ENCODE measurements around the gene PIK3CB.
"Not testable (repeated sequence)": the region's sequence is repeated elsewhere in the genome, so short reads cannot be mapped to it uniquely, and the experiment has no call there.

PIK3CB gene

GRCh38 chr3:138803006-138803653 lies 31.6 kb downstream of the PIK3CB start:
- H3K36me3 ChIP-seq (ENCODE audit: control insufficient read depth in 2 of 2, insufficient read depth in 1 of 2, low read length in 2 of 2), result no peaks in the 10 kb centered on the region; a peak in 1 of 3 replicates
- no peak for TF ChIP-seq ZNF132 (tag by site-specific recombination; IDR thresholded peaks at IDR 0.05; ENCODE audit: borderline replicate concordance)
- TF ChIP-seq ZNF449 (tag by site-specific recombination; IDR thresholded peaks at IDR 0.05), result no peak
- no peak overlapping the region for H3K27ac ChIP-seq (ENCODE audit: extremely low read depth, low read depth, low read length)
- POLR2A ChIA-PET, result no interaction called here
- H3K9me3 ChIP-seq (ENCODE audit: control insufficient read depth, insufficient read depth, low read depth, low read length), result no peaks in the 10 kb centered on the region
- no peak overlapping the region for H3K4me3 ChIP-seq (ENCODE audit: low read depth, low read length)
- CTCF ChIA-PET, result interaction anchor here (0.6 kb wide), 3 partner anchors 83 to 687 kb away, joined by 3 to 6 read pairs (median 3); no protein-coding TSS in a partner anchor
- H3K4me1 ChIP-seq (ENCODE audit: control insufficient read depth, insufficient read depth, low read length), result no peaks in the 10 kb centered on the region

- H3K27ac ChIP-seq (ENCODE audit: extremely low read depth, low read depth, low read length); POLR2A ChIA-PET; H3K9me3 ChIP-seq (ENCODE audit: control insufficient read depth, insufficient read depth, low read depth, low read length); H3K4me1 ChIP-seq (ENCODE audit: control insufficient read depth, insufficient read depth, low read length); H3K4me3 ChIP-seq (ENCODE audit: low read depth, low read length); H3K36me3 ChIP-seq (ENCODE audit: control insufficient read depth in 2 of 2, insufficient read depth in 1 of 2, low read length in 2 of 2): not testable (repeated sequence)
- CTCF ChIA-PET, result interaction anchor here (0.6 kb wide), 2 partner anchors 84 to 121 kb away, joined by 3 to 6 read pairs; no protein-coding TSS in a partner anchor
- peak; percentile 91 for TF ChIP-seq PRDM1 (tag by site-specific recombination; IDR thresholded peaks at IDR 0.05)
Observed at GRCh38 chr3:138802223-138802622, 32.5 kb downstream of the PIK3CB start.

GRCh38 chr3:138801792-138802191 lies 32.9 kb downstream of the PIK3CB start:
- POLR2A ChIA-PET, result no interaction called here

GRCh38 chr3:138800248-138800647 lies 34.5 kb downstream of the PIK3CB start:
- no peak overlapping the region for H3K4me3 ChIP-seq (ENCODE audit: low read depth, low read length)
- H3K27ac ChIP-seq (ENCODE audit: extremely low read depth, low read depth, low read length), result no peak overlapping the region
- TF ChIP-seq MEIS1 (CRISPR knock-in tag; IDR thresholded peaks at IDR 0.05; ENCODE audit: borderline replicate concordance) (no peak), ZNF585B (tag by site-specific recombination; IDR thresholded peaks at IDR 0.05) (no peak), ZNF626 (tag by site-specific recombination; IDR thresholded peaks at IDR 0.05) (no peak), ZNF155 (tag by site-specific recombination; IDR thresholded peaks at IDR 0.05) (no peak), ZNF837 (tag by site-specific recombination; IDR thresholded peaks at IDR 0.05) (no peak)
- CTCF ChIA-PET, result no interaction called here
- H3K36me3 ChIP-seq (ENCODE audit: control insufficient read depth in 2 of 2, insufficient read depth in 1 of 2, low read length in 2 of 2), result no peaks in the 10 kb centered on the region; a peak in 1 of 3 replicates
- no peaks in the 10 kb centered on the region for H3K4me1 ChIP-seq (ENCODE audit: control insufficient read depth, insufficient read depth, low read length)
- POLR2A ChIA-PET, result no interaction called here
- no peaks in the 10 kb centered on the region for H3K9me3 ChIP-seq (ENCODE audit: control insufficient read depth, insufficient read depth, low read depth, low read length)

More at GRCh38 chr3:138801792-138802191, 32.9 kb downstream of the PIK3CB start:
- Histone ChIP-seq H3K36me3 (ENCODE audit: control insufficient read depth in 2 of 2, insufficient read depth in 1 of 2, low read length in 2 of 2) (no peaks in the 10 kb centered on the region; a peak in 1 of 3 replicates), H3K4me3 (ENCODE audit: low read depth, low read length) (no peak overlapping the region), H3K27ac (ENCODE audit: extremely low read depth, low read depth, low read length) (no peak overlapping the region), H3K4me1 (ENCODE audit: control insufficient read depth, insufficient read depth, low read length) (no peaks in the 10 kb centered on the region), H3K9me3 (ENCODE audit: control insufficient read depth, insufficient read depth, low read depth, low read length) (no peaks in the 10 kb centered on the region)
- no peak for TF ChIP-seq ZNF707 (tag by site-specific recombination; IDR thresholded peaks at IDR 0.05)
- TF ChIP-seq MEIS1 (CRISPR knock-in tag; IDR thresholded peaks at IDR 0.05; ENCODE audit: borderline replicate concordance), result no peak
- TF ChIP-seq ZNF221 (tag by site-specific recombination; IDR thresholded peaks at IDR 0.05; ENCODE audit: borderline replicate concordance), result no peak
- no peak for TF ChIP-seq ZNF354C (tag by site-specific recombination; IDR thresholded peaks at IDR 0.05; ENCODE audit: borderline replicate concordance, low read depth)
- no peak for TF ChIP-seq ZNF132 (tag by site-specific recombination; IDR thresholded peaks at IDR 0.05; ENCODE audit: borderline replicate concordance)
- TF ChIP-seq ZBTB8A (tag by site-specific recombination; IDR thresholded peaks at IDR 0.05), result no peak
- no peak for TF ChIP-seq ZNF560 (tag by site-specific recombination; IDR thresholded peaks at IDR 0.05; ENCODE audit: borderline replicate concordance)
- TF ChIP-seq ZNF785 (tag by site-specific recombination; IDR thresholded peaks at IDR 0.05), result no peak
- no peak for TF ChIP-seq ZNF140 (tag by site-specific recombination; IDR thresholded peaks at IDR 0.05)
- TF ChIP-seq SP2 (tag by site-specific recombination; IDR thresholded peaks at IDR 0.05), result no peak
- CTCF ChIA-PET, result no interaction called here

All from HEK293 (cell line).